ENCODE data around the gene CLSTN2. TPM values are rescaled to one million over a fixed set of nuclear protein-coding genes. Genes with fewer than 3 reads are reported as not detected.

The CLSTN2 gene
- total and polyA plus RNA-seq, 2 of the 8 experiments (the other 6 are each of a cell fraction or from before 2014, with no cell fraction given) = 0.39 to 0.52 TPM

DNA sequence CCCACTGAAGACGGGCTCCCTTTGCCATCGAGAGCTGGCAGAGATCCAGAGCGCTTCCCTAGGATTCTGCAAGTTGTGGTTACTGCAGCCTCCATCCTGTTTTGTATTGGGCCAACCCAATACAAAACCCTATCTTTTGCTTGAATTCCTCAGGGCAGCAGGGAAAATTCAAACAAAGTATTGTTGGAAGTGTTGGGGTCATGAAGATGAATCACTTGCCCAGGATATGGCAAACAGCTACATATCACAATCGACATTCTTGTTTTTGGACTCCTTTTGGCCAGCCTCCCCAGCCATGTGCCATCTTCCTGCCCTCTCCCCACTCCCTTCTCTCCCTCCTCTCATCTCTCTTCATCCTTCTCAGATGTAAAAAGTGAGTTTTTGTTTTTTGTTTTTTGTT lies 642.9 kb downstream of the CLSTN2 start (continued):
- TF ChIP-seq NANOG (IDR thresholded peaks at IDR 0.05; ENCODE audit: insufficient read depth, low read depth, low read length, poor library complexity, severe bottlenecking) = no peak
- no peak for TF ChIP-seq GTF2F1 (IDR thresholded peaks at IDR 0.05; ENCODE audit: borderline replicate concordance, low read depth, low read length)

Data from H1 (cell line).